Body of pancreas (tissue), 4 donors: ENCODE measurements around the gene ATXN7L1. TPM values are rescaled to one million over a fixed set of nuclear protein-coding genes. Genes with fewer than 3 reads are reported as not detected.

Source experiments
- ATAC-seq: fragments of 150-250 bp; one replicate; pipeline ENCODE4 v1.9.1; 2016
- DNase-seq, 4 donors: peaks; one replicate each; pipeline ENCODE4 v3.0.0-alpha.2; 2019
- H3K27ac ChIP-seq, 4 donors: fragments of 200-600 bp; sonication (generic); 1 replicate in 3 of 4; 2 replicates in 1 of 4; pipeline versions ENCODE4 v1.5.1 to v1.6.1; 2016 to 2019; ENCODE audit warnings: mild to moderate bottlenecking in 1 of 4, mixed read lengths in 1 of 4, moderate library complexity in 1 of 4
- H3K27me3 ChIP-seq, 2 donors: fragments of 200-600 bp; sonication (generic); one replicate each; pipeline ENCODE4 v1.6.0; 2016; ENCODE audit warnings: mild to moderate bottlenecking in 1 of 2
- H3K36me3 ChIP-seq, 2 donors: fragments of 200-600 bp; sonication (generic); replicated peaks in 1 of 2; 2 replicates each; pipeline ENCODE4 v1.5.1; 2016; ENCODE audit warnings: low read depth in 2 of 2; ENCODE audit not compliant: insufficient read depth in 1 of 2
- H3K4me1 ChIP-seq: fragments of 200-600 bp; sonication (generic); one replicate; pipeline ENCODE4 v1.6.0; 2016
- H3K4me3 ChIP-seq, 2 donors: fragments of 200-600 bp; sonication (generic); 1 replicate in 1 of 2; 2 replicates in 1 of 2; pipeline ENCODE4 v1.5.1; 2016 to 2019
- H3K9me3 ChIP-seq, 3 donors: fragments of 200-600 bp; sonication (generic); 1 replicate in 2 of 3; 2 replicates in 1 of 3; pipeline ENCODE4 v1.5.1; 2016
- POLR2A ChIP-seq, 3 donors: fragments of 450-650 bp; IDR thresholded peaks; one replicate each; pipeline ENCODE4 v1.6.1; 2016; ENCODE audit warnings: antibody characterized with exemption in 3 of 3, mild to moderate bottlenecking in 2 of 3
- WGBS, 2 donors: methylation state at CpG; one replicate each; pipeline ENCODE4 v1.1.5; 2017; 5-methylcytosine and 5-hydroxymethylcytosine counted together
- intact Hi-C: fragments of 100-400 bp; cut with DNase I; formaldehyde crosslinking; loops from one replicate; pipeline ENCODE4 v1.15.1; 2023
- total RNA-seq, 2 donors: library from RNA; depleted of rRNA; stranded (reverse); fragments of >200 nt; gene quantifications; one replicate each; pipeline ENCODE4 v1.1.0, GENCODE V29; 2016
- TF ChIP-seq, protein P1 (sequence below), 7 experiments: fragments of 450-650 bp in 4 of 7; fragments of 200-600 bp in 3 of 7; sonication (generic) in 3 of 7; IDR thresholded peaks; one replicate each; pipeline ENCODE4 v1.5.1; 2016 to 2019; ENCODE audit warnings: antibody characterized with exemption in 7 of 7

Gene ATXN7L1
- total RNA-seq, 2 donors from 2014 or later = 6.6 to 8.0 TPM

DNA sequence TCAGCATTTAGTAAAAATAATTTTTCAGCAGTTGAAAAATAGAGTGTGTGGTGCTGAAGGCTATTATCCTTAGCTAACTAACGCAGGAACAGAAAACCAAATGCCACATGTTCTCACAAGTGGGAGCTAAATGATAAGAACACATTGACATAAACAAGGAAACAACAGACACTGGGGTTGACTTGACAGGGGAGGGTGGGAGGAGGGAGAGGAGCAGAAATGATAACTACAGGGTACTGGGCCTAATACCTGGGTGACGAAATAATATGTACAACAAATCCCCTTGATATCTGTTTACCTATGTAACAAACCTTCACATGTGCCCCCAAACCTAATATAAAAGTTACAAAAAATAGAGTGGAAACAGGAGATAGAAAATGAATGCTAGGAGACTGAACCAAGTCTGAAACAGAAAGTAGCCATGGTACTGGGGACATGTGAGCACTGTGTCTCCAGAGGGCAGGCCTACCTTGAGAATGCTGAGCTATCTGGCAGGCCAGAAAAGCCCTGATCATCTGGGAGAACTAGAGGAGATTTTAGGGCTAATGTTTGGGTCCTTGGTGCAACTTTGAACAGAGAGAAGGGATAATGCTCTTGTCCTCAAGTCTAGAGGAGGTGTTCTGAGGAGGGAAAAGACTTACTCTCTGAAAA lies 290.4 kb downstream of the ATXN7L1 start:
- no peak for DNase-seq
- H3K4me3 ChIP-seq = no peak overlapping the region
- no peaks in the 10 kb centered on the region for H3K36me3 ChIP-seq
- no peaks in the 10 kb centered on the region for H3K27me3 ChIP-seq
- no peak overlapping the region for H3K27ac ChIP-seq
- 87 to 91% methylated on average over 2 of the region's 2 CpGs for WGBS, 2 donors
- no peaks in the 10 kb centered on the region for H3K9me3 ChIP-seq
- TF ChIP-seq, protein P1, sequence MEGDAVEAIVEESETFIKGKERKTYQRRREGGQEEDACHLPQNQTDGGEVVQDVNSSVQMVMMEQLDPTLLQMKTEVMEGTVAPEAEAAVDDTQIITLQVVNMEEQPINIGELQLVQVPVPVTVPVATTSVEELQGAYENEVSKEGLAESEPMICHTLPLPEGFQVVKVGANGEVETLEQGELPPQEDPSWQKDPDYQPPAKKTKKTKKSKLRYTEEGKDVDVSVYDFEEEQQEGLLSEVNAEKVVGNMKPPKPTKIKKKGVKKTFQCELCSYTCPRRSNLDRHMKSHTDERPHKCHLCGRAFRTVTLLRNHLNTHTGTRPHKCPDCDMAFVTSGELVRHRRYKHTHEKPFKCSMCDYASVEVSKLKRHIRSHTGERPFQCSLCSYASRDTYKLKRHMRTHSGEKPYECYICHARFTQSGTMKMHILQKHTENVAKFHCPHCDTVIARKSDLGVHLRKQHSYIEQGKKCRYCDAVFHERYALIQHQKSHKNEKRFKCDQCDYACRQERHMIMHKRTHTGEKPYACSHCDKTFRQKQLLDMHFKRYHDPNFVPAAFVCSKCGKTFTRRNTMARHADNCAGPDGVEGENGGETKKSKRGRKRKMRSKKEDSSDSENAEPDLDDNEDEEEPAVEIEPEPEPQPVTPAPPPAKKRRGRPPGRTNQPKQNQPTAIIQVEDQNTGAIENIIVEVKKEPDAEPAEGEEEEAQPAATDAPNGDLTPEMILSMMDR (IDR thresholded peaks at IDR 0.05) = no peak
- no peak for TF ChIP-seq POLR2A (IDR thresholded peaks at IDR 0.05)
- no peak for ATAC-seq
- intact Hi-C loops = no loop called here
- H3K4me1 ChIP-seq = peaks cover 7% of the 10 kb centered on the region

DNA sequence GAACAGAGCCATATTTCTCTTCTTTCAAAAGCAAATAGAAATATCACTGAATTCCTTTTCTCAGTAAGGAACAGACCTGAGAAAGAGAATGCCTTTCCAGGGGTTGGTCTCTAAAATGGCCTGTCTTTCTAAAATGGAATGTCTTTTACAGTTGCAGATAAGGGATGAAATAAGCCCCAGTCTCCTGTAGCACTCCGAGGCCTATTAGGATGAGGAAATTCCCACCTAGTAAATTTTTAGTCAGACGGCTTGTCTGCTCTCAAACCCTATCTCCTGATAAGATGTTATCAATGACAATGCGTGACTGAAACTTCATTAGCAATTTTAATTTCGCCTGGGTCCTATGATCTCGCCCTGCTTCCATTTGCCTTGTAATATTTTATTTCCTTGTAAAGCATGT lies 292.2 kb downstream of the ATXN7L1 start:
- no peak overlapping the region for H3K4me3 ChIP-seq
- no peak for ATAC-seq
- H3K4me1 ChIP-seq = peaks cover 9% of the 10 kb centered on the region
- no peak for DNase-seq
- no peaks in the 10 kb centered on the region for H3K9me3 ChIP-seq
- no peak for TF ChIP-seq POLR2A (IDR thresholded peaks at IDR 0.05)
- TF ChIP-seq, protein P1 (IDR thresholded peaks at IDR 0.05) = no peak
- intact Hi-C loops = no loop called here
- 71 to 88% methylated on average over 5 of the region's 5 CpGs for WGBS, 2 donors
- no peaks in the 10 kb centered on the region for H3K27me3 ChIP-seq
- no peak overlapping the region for H3K27ac ChIP-seq
- H3K36me3 ChIP-seq = no peaks in the 10 kb centered on the region

DNA sequence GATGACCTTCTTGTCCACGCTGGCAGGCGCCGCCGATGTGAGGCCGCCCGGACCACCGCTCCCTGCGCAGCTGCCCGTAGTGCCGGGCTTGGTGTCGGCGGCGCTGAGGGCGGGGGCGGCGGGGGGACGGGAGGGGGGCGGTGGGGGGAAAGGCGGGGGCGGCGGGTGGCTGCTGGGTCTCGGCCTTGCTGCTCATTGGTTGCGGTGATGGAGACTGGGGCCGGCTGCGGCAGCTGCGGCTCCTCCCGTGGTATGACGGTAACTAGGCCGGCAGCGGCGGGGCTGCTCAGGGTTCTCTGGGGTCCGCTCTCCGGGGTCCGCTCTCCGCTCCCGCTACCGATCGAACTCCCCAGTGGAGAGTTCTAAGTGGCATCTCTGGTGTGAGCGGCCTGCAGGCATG lies 293.3 kb downstream of the ATXN7L1 start:
- DNase-seq (no peak), ATAC-seq (no peak)
- Histone ChIP-seq H3K9me3 (no peaks in the 10 kb centered on the region), H3K36me3 (no peaks in the 10 kb centered on the region), H3K27me3 (no peaks in the 10 kb centered on the region), H3K4me1 (peaks cover 9% of the 10 kb centered on the region), H3K27ac (no peak overlapping the region), H3K4me3 (no peak overlapping the region)
- TF ChIP-seq, protein P1 (IDR thresholded peaks at IDR 0.05) = no peak
- no peak for TF ChIP-seq POLR2A (IDR thresholded peaks at IDR 0.05)
- intact Hi-C loops = no loop called here
- 71 to 83% methylated on average over 6 to 31 of the region's 39 CpGs for WGBS, 2 donors

- H3K27ac ChIP-seq = no peak within 1 kb of the TSS
- no peaks in the 10 kb centered on the region for H3K9me3 ChIP-seq
- H3K4me3 ChIP-seq = no peak within 1 kb of the TSS
- DNase-seq (peak; percentile 60 to 71 (median 67)), ATAC-seq (peak; percentile 83)
- no peaks in the 10 kb centered on the region for H3K27me3 ChIP-seq
- H3K4me1 ChIP-seq = peaks cover 9% of the 10 kb centered on the region
- no peaks in the 10 kb centered on the region for H3K36me3 ChIP-seq
- intact Hi-C loops = no loop called here
- 8 to 13% methylated on average over 25 to 36 of the region's 36 CpGs for WGBS, 2 donors
- TF ChIP-seq POLR2A (IDR thresholded peaks at IDR 0.05) = no peak
- TF ChIP-seq, protein P1 (IDR thresholded peaks at IDR 0.05) = peak in 3 of 7 experiments; percentile 8 to 21 (median 10)
These were observed 295.2 kb downstream of the ATXN7L1 start, which contains the start of gene EFCAB10 for GRCh38 chr7:105581066-105581811. Gene EFCAB10, minus strand, starts transcription at chr7:105581493. Its CDS starts 30 bp downstream, at chr7:105581463.
